ENCODE measurements around the gene RNF135. TPM values are rescaled to one million over a fixed set of nuclear protein-coding genes. Genes with fewer than 3 reads are reported as not detected.
"Not testable (repeated sequence)": the region's sequence is repeated elsewhere in the genome, so short reads cannot be mapped to it uniquely, and the experiment has no call there.

The RNF135 gene
- total and polyA plus RNA-seq, 10 donors: 20.1 to 43.6 (median 34.2) TPM

- Histone ChIP-seq H3K36me3 (peaks cover 0 to 16% (median 0%) of the 10 kb centered on the region in 6 donors), H3K9me3 (no peaks in the 10 kb centered on the region), H3K27me3 (replicated peaks in 1 of 7) (no peaks in the 10 kb centered on the region), H3K27ac (peak overlapping the region in 1 of 8 donors; percentile 30), H3K4me1 (peaks cover 4 to 64% (median 34%) of the 10 kb centered on the region in 6 donors), H3K4me3 (no peak overlapping the region)
- TF ChIP-seq POLR2AphosphoS5 (IDR thresholded peaks at IDR 0.05) (no peak), POLR2A (IDR thresholded peaks at IDR 0.05) (no peak), CTCF (IDR thresholded peaks at IDR 0.05 in 8 of 11, conservative IDR thresholded peaks at IDR 0.05 in 3 of 11) (no peak)
- intact Hi-C loops (cut with DNase I; ENCODE audit: low total_unique reads): no loop called here
- no peak for DNase-seq
- 78 to 88% (median 86%) methylated on average over 8 of the region's 8 CpGs for WGBS, 5 donors
These were observed 4.4 kb downstream of the RNF135 start for GRCh38 chr17:30975042-30975820.

GRCh38 chr17:30979919-30980318 lies 9.1 kb downstream of the RNF135 start:
- H3K4me3 ChIP-seq; DNase-seq; H3K27me3 ChIP-seq (replicated peaks in 1 of 7); H3K9me3 ChIP-seq; H3K27ac ChIP-seq; intact Hi-C loops (cut with DNase I; ENCODE audit: low total_unique reads): not testable (repeated sequence)
- 88 to 97% methylated on average over 4 to 20 of the region's 33 CpGs; no CpG with 5 or more reads in 3 of the 5 donors for WGBS, 5 donors
- Histone ChIP-seq H3K4me1 (peaks cover 0 to 26% (median 6%) of the 10 kb centered on the region in 6 donors), H3K36me3 (peaks cover 0 to 19% (median 5%) of the 10 kb centered on the region in 6 donors)

- TF ChIP-seq POLR2AphosphoS5 (IDR thresholded peaks at IDR 0.05) (no peak), CTCF (IDR thresholded peaks at IDR 0.05 in 8 of 11, conservative IDR thresholded peaks at IDR 0.05 in 3 of 11) (no peak), POLR2A (IDR thresholded peaks at IDR 0.05) (no peak)
- Histone ChIP-seq H3K9me3 (no peaks in the 10 kb centered on the region), H3K36me3 (peaks cover 0 to 27% (median 23%) of the 10 kb centered on the region in 6 donors), H3K4me3 (no peak overlapping the region), H3K27ac (no peak overlapping the region), H3K4me1 (peaks cover 0 to 13% (median 0%) of the 10 kb centered on the region in 6 donors), H3K27me3 (replicated peaks in 1 of 7) (no peaks in the 10 kb centered on the region)
- intact Hi-C loops (cut with DNase I; ENCODE audit: low total_unique reads): no loop called here
- DNase-seq: no peak
- 81 to 89% (median 83%) methylated on average over 6 to 8 of the region's 8 CpGs for WGBS, 5 donors
These were observed 11.0 kb downstream of the RNF135 start for GRCh38 chr17:30981531-30982519.

- DNase-seq: no peak
- H3K36me3 ChIP-seq: peaks cover 0 to 37% (median 26%) of the 10 kb centered on the region in 6 donors
- no peak overlapping the region for H3K4me3 ChIP-seq
- H3K27ac ChIP-seq: no peak overlapping the region
- peaks cover 0 to 9% (median 0%) of the 10 kb centered on the region in 6 donors for H3K4me1 ChIP-seq
- intact Hi-C loops (cut with DNase I; ENCODE audit: low total_unique reads): no loop called here
- no peaks in the 10 kb centered on the region for H3K9me3 ChIP-seq
- 86 to 98% (median 92%) methylated on average over 1 of the region's 1 CpG for WGBS, 5 donors
- TF ChIP-seq CTCF (IDR thresholded peaks at IDR 0.05 in 8 of 11, conservative IDR thresholded peaks at IDR 0.05 in 3 of 11) (no peak), POLR2A (IDR thresholded peaks at IDR 0.05) (no peak), POLR2AphosphoS5 (IDR thresholded peaks at IDR 0.05) (no peak)
- no peaks in the 10 kb centered on the region for H3K27me3 ChIP-seq (replicated peaks in 1 of 7)
These were observed 12.0 kb downstream of the RNF135 start for GRCh38 chr17:30982855-30983254.
